Measurements from ENCODE around the gene CUTC. TPM values are rescaled to one million over a fixed set of nuclear protein-coding genes. Genes with fewer than 3 reads are reported as not detected.
A peak's percentile ranks its signal among the peaks of the same experiment; 100 is the strongest.

The CUTC gene
- total RNA-seq, 1 experiment from 2014 or later: 21.6 TPM

GRCh38 chr10:99799613-99800012 is 67.6 kb downstream of the CUTC start:
- H3K4me2 ChIP-seq (ENCODE audit: insufficient read depth, insufficient read length, low read length): no peak overlapping the region
- H3K27ac Mint-ChIP-seq: no peak overlapping the region
- H3K23me2 ChIP-seq (ENCODE audit: insufficient read length, low read depth, low read length, poor library complexity, severe bottlenecking): no peaks in the 10 kb centered on the region
- H2BK15ac ChIP-seq (ENCODE audit: low read depth, low read length): no peak overlapping the region
- no CpG with 5 or more reads among the region's 4 CpGs for WGBS (ENCODE audit: extremely low coverage, insufficient read length, low lambda C conversion rate)
- no peak overlapping the region for H2BK5ac ChIP-seq (ENCODE audit: insufficient read length, low read length)
- no peaks in the 10 kb centered on the region for H3K4me1 Mint-ChIP-seq
- H4K91ac ChIP-seq (ENCODE audit: insufficient read length, low read depth, low read length): no peak overlapping the region
- H3K4me1 ChIP-seq (ENCODE audit: insufficient read depth, low read length): no peaks in the 10 kb centered on the region
- TF ChIP-seq, protein P1, sequence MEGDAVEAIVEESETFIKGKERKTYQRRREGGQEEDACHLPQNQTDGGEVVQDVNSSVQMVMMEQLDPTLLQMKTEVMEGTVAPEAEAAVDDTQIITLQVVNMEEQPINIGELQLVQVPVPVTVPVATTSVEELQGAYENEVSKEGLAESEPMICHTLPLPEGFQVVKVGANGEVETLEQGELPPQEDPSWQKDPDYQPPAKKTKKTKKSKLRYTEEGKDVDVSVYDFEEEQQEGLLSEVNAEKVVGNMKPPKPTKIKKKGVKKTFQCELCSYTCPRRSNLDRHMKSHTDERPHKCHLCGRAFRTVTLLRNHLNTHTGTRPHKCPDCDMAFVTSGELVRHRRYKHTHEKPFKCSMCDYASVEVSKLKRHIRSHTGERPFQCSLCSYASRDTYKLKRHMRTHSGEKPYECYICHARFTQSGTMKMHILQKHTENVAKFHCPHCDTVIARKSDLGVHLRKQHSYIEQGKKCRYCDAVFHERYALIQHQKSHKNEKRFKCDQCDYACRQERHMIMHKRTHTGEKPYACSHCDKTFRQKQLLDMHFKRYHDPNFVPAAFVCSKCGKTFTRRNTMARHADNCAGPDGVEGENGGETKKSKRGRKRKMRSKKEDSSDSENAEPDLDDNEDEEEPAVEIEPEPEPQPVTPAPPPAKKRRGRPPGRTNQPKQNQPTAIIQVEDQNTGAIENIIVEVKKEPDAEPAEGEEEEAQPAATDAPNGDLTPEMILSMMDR (conservative IDR thresholded peaks at IDR 0.05): peak; percentile 33; the same call in 2 of the 3 replicates
- no peak overlapping the region for H4K8ac ChIP-seq (replicated peaks; ENCODE audit: insufficient read length, low read depth, low read length)
- H2BK20ac ChIP-seq (ENCODE audit: low read depth, low read length, poor library complexity, severe bottlenecking): no peak overlapping the region
- H3K4ac ChIP-seq (ENCODE audit: low read depth, low read length): no peak overlapping the region
- no peaks in the 10 kb centered on the region for H4K20me1 ChIP-seq (ENCODE audit: control insufficient read depth, insufficient read depth, insufficient read length)
- no peak overlapping the region for H3K27ac ChIP-seq (ENCODE audit: insufficient read length, low read depth, low read length)
- peaks cover 6% of the 10 kb centered on the region for H3K27me3 Mint-ChIP-seq (ENCODE audit: low read depth)
- H3K56ac ChIP-seq (ENCODE audit: insufficient read length, low read depth, low read length): no peak overlapping the region
- H2BK12ac ChIP-seq (ENCODE audit: insufficient read length, low read depth, low read length): no peak overlapping the region
- H3K36me3 Mint-ChIP-seq (ENCODE audit: insufficient read depth in 1 of 3, low read depth in 3 of 3): no peaks in the 10 kb centered on the region
- H2AFZ ChIP-seq (ENCODE audit: low read length): no peak overlapping the region
- H2AK5ac ChIP-seq (ENCODE audit: insufficient read length, low read length): no peak overlapping the region
- no peak overlapping the region for H4K5ac ChIP-seq (ENCODE audit: insufficient read length, low read depth, low read length)
- H3K79me2 ChIP-seq (ENCODE audit: insufficient read depth, low read length): no peaks in the 10 kb centered on the region
- no peaks in the 10 kb centered on the region for H3K27me3 ChIP-seq (ENCODE audit: insufficient read depth, low read length)
- no peak overlapping the region for H3K23ac ChIP-seq (ENCODE audit: insufficient read length, low read depth, low read length)
- H3T11ph ChIP-seq (ENCODE audit: low read length): no peak overlapping the region
- no peak overlapping the region for H3K18ac ChIP-seq (ENCODE audit: insufficient read length, low read depth, low read length)
- H3K9ac ChIP-seq (ENCODE audit: extremely low read depth, insufficient read length, low read length): no peak overlapping the region
- no peak overlapping the region for H3K4me3 Mint-ChIP-seq
- H3K79me1 ChIP-seq (ENCODE audit: insufficient read depth, low read depth, low read length, poor library complexity, severe bottlenecking): no peaks in the 10 kb centered on the region
- no peak overlapping the region for H3K14ac ChIP-seq (ENCODE audit: insufficient read depth, low read length)
- H3K9me3 ChIP-seq (ENCODE audit: control insufficient read depth, low read depth, low read length): no peaks in the 10 kb centered on the region
- H3K9me3 Mint-ChIP-seq: no peaks in the 10 kb centered on the region
- no peak for DNase-seq
- no peak overlapping the region for H2BK120ac ChIP-seq (ENCODE audit: low read depth, low read length, poor library complexity, severe bottlenecking)

All from H9 (cell line).